OCI-LY1 (cell line): ENCODE data around the gene CCNA1.

Experiments
- H2AFZ ChIP-seq: fragments of 200-600 bp; sonication (generic), shearing (Covaris generic); 2 replicates; pipeline ENCODE4 v1.6.0; 2014; ENCODE audit warnings: antibody characterized with exemption, mild to moderate bottlenecking, low read length
- H3F3A ChIP-seq: fragments of 200-600 bp; sonication (generic), shearing (Covaris generic); 2 replicates; pipeline ENCODE4 v1.6.0; 2014; ENCODE audit warnings: mild to moderate bottlenecking, antibody characterized with exemption, low read length, moderate library complexity; ENCODE audit not compliant: insufficient read depth
- H3K27ac ChIP-seq: fragments of 200-600 bp; sonication (generic); 2 replicates; pipeline ENCODE4 v1.5.1; 2014; ENCODE audit warnings: low read length, mixed run types, mild to moderate bottlenecking, low read depth; ENCODE audit not compliant: poor library complexity, severe bottlenecking
- H3K27me3 ChIP-seq: fragments of 200-600 bp; sonication (generic); 2 replicates; pipeline ENCODE4 v1.6.0; 2014; ENCODE audit warnings: antibody characterized with exemption, mild to moderate bottlenecking, low read length, moderate library complexity; ENCODE audit not compliant: insufficient read depth
- H3K36me3 ChIP-seq: fragments of 200-600 bp; sonication (generic); 2 replicates; pipeline ENCODE4 v1.6.1; 2014; ENCODE audit warnings: mild to moderate bottlenecking, antibody characterized with exemption, low read length, moderate library complexity, mixed read lengths; ENCODE audit not compliant: insufficient read depth
- H3K4me1 ChIP-seq: fragments of 200-600 bp; sonication (generic); 2 replicates; pipeline ENCODE4 v1.5.1; 2014; ENCODE audit warnings: mild to moderate bottlenecking, low read length, moderate library complexity; ENCODE audit not compliant: insufficient read depth, severe bottlenecking
- H3K4me2 ChIP-seq: fragments of 200-600 bp; sonication (generic), shearing (Covaris generic); 2 replicates; pipeline ENCODE4 v1.6.1; 2014; ENCODE audit warnings: low read length
- H3K4me3 ChIP-seq: fragments of 200-600 bp; sonication (generic); 2 replicates; pipeline ENCODE4 v1.5.1; 2014; ENCODE audit warnings: low read length, low read depth, mild to moderate bottlenecking, mixed read lengths; ENCODE audit not compliant: poor library complexity, severe bottlenecking
- H3K79me2 ChIP-seq: fragments of 200-600 bp; shearing (Covaris generic); 2 replicates; pipeline ENCODE4 v1.6.1; 2016; ENCODE audit warnings: mixed run types, low read length, mixed read lengths; ENCODE audit not compliant: insufficient read depth
- H3K9ac ChIP-seq: fragments of 200-600 bp; sonication (generic), shearing (Covaris generic); 2 replicates; pipeline ENCODE4 v1.6.1; 2014; ENCODE audit warnings: mild to moderate bottlenecking, low read length, mixed read lengths
- H3K9me2 ChIP-seq: fragments of 200-600 bp; sonication (generic), shearing (Covaris generic); 2 replicates; pipeline ENCODE4 v1.6.1; 2014; ENCODE audit warnings: low read depth, mild to moderate bottlenecking, low read length, mixed read lengths
- H3K9me3 ChIP-seq: fragments of 200-600 bp; shearing (Covaris generic); 2 replicates; pipeline ENCODE4 v1.6.1; 2014; ENCODE audit warnings: low read length, mixed read lengths
- H4K20me1 ChIP-seq: fragments of 200-600 bp; sonication (generic), shearing (Covaris generic); 2 replicates; pipeline ENCODE4 v1.6.0; 2016; ENCODE audit warnings: mild to moderate bottlenecking, low read length; ENCODE audit not compliant: insufficient read depth
- CTCF ChIP-seq: fragments of 200-600 bp; sonication (generic), shearing (Covaris generic); IDR thresholded peaks from 2 replicates; pipeline ENCODE4 v1.5.1; 2017; ENCODE audit warnings: mild to moderate bottlenecking, antibody characterized with exemption, low read length, moderate library complexity, mixed read lengths
- EZH2 ChIP-seq: fragments of 200-600 bp; sonication (generic), shearing (Covaris generic); IDR thresholded peaks from 2 replicates; pipeline ENCODE4 v1.8.0; 2017; ENCODE audit warnings: borderline replicate concordance, mixed run types, mild to moderate bottlenecking, antibody characterized with exemption, low read length, moderate library complexity, mixed read lengths

Gene CCNA1

GRCh38 chr13:36432106-36432544 is at the start of gene CCNA1:
CCNA1 (plus strand) TSS chr13:36432495; CDS start chr13:36433057, 562 bp downstream.
- Histone ChIP-seq H4K20me1 (no peaks in the 10 kb centered on the region), H3K4me1 (no peaks in the 10 kb centered on the region), H3K27ac (no peak within 1 kb of the TSS), H3K79me2 (no peaks in the 10 kb centered on the region), H3F3A (no peaks in the 10 kb centered on the region), H3K4me3 (peak within 1 kb of the TSS; percentile 19), H3K36me3 (no peaks in the 10 kb centered on the region), H3K4me2 (peak within 1 kb of the TSS; percentile 23; the same call in 1 of the 2 replicates), H3K9ac (no peak within 1 kb of the TSS), H3K9me3 (no peaks in the 10 kb centered on the region), H2AFZ (no peak within 1 kb of the TSS), H3K27me3 (no peaks in the 10 kb centered on the region), H3K9me2 (no peaks in the 10 kb centered on the region)
- TF ChIP-seq EZH2 = no peak
- TF ChIP-seq CTCF = no peak

GRCh38 chr13:36385489-36385888 is 46.8 kb upstream of the CCNA1 start:
- H3K4me1 ChIP-seq = no peaks in the 10 kb centered on the region
- TF ChIP-seq EZH2 (no peak), CTCF (no peak)
- no peaks in the 10 kb centered on the region for H3K9me2 ChIP-seq
- no peak overlapping the region for H2AFZ ChIP-seq
- H4K20me1 ChIP-seq = no peaks in the 10 kb centered on the region
- H3K79me2 ChIP-seq = no peaks in the 10 kb centered on the region
- H3K27ac ChIP-seq = no peak overlapping the region
- H3K4me2 ChIP-seq = no peak overlapping the region
- H3K9ac ChIP-seq = no peak overlapping the region
- H3K36me3 ChIP-seq = no peaks in the 10 kb centered on the region
- H3K4me3 ChIP-seq = no peak overlapping the region
- no peaks in the 10 kb centered on the region for H3K27me3 ChIP-seq
- no peaks in the 10 kb centered on the region for H3F3A ChIP-seq
- H3K9me3 ChIP-seq = no peaks in the 10 kb centered on the region

- H3K27me3 ChIP-seq = no peaks in the 10 kb centered on the region
- H3K36me3 ChIP-seq = no peaks in the 10 kb centered on the region
- H3K27ac ChIP-seq = no peak overlapping the region
- no peaks in the 10 kb centered on the region for H3K9me2 ChIP-seq
- no peaks in the 10 kb centered on the region for H3K4me1 ChIP-seq
- no peak overlapping the region for H3K9ac ChIP-seq
- H3K9me3 ChIP-seq = no peaks in the 10 kb centered on the region
- H3F3A ChIP-seq = no peaks in the 10 kb centered on the region
- H2AFZ ChIP-seq = no peak overlapping the region
- H3K79me2 ChIP-seq = no peaks in the 10 kb centered on the region
- TF ChIP-seq EZH2 (no peak), CTCF (no peak)
- no peak overlapping the region for H3K4me3 ChIP-seq
- no peak overlapping the region for H3K4me2 ChIP-seq
- H4K20me1 ChIP-seq = no peaks in the 10 kb centered on the region
Observed at GRCh38 chr13:36395280-36395679, 37.0 kb upstream of the CCNA1 start.
